ENCODE data around the gene ABCC8.
A peak's percentile ranks its signal among the peaks of the same experiment; 100 is the strongest.

Gene ABCC8

DNA sequence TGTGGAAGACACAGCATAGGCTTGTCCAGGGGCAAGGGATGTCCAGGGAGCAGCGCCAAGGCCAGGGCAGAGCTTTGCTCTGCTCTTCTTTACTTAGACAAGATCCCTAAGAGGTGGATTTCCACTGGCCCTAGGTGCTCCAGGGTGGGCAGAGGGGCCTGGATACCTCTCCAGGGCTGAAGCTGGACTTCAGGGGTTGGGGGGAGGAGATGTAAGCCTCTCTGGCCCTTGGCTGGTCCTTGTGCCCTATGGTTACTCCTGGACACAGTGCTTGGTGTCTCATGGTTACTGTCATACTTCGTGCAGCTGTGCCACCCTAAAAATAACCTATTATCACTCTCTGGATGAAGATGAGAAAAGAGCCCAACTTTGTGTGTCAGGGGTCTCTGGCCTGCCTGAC, 75.3 kb downstream of the ABCC8 start:
- no peak for DNase-seq

GRCh38 chr11:17400048-17400775, 76.4 kb downstream of the ABCC8 start:
- DNase-seq, result no peak

DNA sequence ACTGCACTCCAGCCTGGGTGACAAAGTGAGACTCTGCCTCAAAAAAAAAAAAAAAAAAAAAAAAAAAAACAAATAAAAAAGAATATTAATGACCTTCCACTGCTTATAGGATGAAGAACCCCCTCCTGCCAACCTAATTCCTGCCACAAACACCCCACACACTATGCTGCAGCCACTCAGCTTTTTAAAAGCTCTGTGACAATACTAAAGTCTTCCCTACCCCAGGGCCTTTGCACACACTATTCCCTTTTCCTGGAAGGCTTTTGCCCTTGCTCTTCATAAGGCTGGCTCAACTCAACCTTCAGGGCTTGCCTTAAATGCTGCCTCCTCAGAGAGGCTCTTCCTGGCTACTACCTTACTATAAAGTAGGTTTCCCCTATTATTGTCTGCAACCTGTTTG, 77.4 kb downstream of the ABCC8 start:
- DNase-seq, result no peak

DNA sequence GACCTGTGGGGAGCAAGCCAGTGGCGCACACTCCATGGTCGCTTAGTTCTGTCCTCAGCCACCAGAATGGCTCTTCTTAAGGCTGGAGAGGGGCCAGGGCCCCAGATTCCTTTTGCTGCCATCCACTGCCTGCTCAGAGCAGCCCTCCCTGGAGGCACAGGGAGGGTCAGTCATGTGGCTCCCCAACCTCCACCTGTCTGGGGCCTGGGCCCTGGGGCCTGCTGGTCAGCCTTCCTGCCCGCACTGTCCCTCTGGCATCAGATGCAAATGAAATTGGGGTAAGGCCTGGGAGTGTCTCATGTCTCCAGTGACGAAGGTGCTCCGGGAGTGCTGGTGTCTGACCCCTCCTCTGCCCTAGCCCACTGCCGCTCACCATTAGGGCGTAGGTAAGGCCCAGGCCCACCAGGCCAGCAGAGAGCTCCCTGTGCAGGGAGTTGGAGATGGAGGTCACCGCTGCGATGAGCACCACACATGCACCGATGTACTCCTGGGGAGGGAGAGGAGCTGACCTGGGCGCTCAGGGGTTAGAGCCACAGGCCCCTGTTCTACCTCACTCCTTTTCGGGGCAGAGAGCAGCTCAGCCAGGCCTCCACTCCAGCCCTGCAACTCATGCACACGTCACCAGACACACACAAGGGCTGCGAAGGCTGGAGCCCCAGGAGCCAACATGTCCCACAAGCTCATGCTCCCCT, 79.2 kb downstream of the ABCC8 start:
- DNase-seq, result no peak

DNA sequence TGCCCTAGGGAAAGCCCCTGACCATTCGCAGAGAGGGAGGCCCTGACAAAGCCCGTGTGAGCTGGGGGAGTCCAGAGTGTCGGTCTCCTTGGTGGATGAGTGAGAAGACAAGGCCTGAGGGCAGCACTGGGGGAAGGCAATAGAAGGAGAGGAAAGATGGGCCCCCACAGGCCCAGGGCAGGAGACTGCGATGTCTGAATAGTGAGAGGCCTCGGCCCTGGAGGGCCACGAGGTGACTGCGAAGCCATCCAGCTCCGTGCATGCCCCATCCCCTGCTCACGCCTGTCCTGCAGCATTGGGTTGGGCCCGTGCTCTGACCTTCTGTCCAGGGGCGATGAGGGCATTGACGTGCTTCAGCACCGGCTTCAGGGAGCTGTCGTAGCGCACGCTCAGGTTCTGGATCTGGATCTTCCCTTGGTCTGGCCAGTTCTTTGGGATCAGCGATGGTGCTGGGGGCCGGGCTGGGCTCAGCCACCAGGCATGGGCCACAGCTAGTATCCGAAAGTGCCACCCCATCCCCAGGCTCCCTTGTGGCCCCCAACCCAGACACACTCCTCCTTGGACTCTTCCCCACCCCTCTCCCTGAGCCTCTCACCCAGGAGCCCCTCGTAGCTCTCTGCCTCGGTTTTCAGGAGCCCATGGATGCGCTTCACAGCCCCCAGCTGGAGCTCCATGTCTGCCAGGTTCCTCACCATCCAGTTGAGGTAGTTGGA, 79.9 kb downstream of the ABCC8 start:
- no peak for DNase-seq

GRCh38 chr11:17395978-17396377, 80.7 kb downstream of the ABCC8 start:
- no peak for DNase-seq

GRCh38 chr11:17395554-17395961, 81.1 kb downstream of the ABCC8 start:
- DNase-seq, result no peak

- DNase-seq, result no peak
Observed at GRCh38 chr11:17394743-17395390, 81.8 kb downstream of the ABCC8 start.

DNA sequence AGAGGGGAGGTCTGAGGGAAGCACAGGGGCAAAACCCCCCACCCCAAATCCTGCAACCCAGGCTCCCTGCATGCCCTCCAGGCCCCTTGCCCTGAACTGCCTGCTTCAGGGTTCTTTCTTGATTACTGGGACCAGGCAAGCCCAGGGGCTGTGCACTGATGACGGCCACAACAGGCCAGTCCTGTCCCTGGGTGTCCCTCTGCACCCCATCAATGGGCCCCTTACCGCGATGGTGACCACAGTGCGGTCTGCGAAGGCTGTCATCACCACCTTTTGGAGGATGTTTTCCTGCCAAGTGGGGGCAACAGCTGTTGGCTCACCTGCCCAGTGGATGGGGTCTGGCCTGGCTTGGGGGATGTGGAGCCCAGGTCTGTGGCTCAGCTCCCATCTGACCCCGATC, 83.2 kb downstream of the ABCC8 start:
- DNase-seq, result no peak

- no peak for DNase-seq
Observed at GRCh38 chr11:17392872-17393271, 83.8 kb downstream of the ABCC8 start.

- DNase-seq, result no peak
Observed at GRCh38 chr11:17391493-17392355, 84.9 kb downstream of the ABCC8 start.

GRCh38 chr11:17389957-17390649, 86.5 kb downstream of the ABCC8 start:
- DNase-seq, result no peak

- DNase-seq, result peak; percentile 87
Observed at GRCh38 chr11:17389211-17389956, 87.3 kb downstream of the ABCC8 start.

- no peak for DNase-seq
Observed at GRCh38 chr11:17388609-17389210, 87.9 kb downstream of the ABCC8 start, which contains the start of gene KCNJ11. KCNJ11 (minus strand) TSS chr11:17388659; CDS start chr11:17388091, 568 bp downstream.

GRCh38 chr11:17387811-17388210, 88.8 kb downstream of the ABCC8 start:
- no peak for DNase-seq

GRCh38 chr11:17387254-17387653, 89.4 kb downstream of the ABCC8 start:
- DNase-seq, result no peak

- no peak for DNase-seq
Observed at GRCh38 chr11:17386331-17387084, 90.1 kb downstream of the ABCC8 start.

DNA sequence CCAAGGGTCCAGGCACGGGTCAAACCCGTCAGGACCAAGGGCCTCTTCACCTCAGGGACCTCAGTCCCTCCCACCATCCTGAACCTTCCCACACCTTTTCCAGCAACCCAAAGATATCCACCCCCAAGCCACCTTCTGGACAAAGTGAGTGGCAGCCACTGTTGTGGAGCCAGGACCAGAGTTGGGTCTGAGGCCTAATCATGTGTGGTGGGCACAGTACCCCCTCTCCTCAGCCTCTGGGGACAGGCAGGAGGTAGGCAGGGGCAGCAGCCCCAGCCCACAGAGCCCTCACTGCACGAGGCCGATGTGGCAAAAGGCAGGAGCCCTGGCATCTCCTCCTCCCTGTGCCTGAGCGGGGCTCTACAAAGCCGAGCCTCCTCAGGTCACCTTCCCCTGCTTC, 90.7 kb downstream of the ABCC8 start:
- no peak for DNase-seq

DNA sequence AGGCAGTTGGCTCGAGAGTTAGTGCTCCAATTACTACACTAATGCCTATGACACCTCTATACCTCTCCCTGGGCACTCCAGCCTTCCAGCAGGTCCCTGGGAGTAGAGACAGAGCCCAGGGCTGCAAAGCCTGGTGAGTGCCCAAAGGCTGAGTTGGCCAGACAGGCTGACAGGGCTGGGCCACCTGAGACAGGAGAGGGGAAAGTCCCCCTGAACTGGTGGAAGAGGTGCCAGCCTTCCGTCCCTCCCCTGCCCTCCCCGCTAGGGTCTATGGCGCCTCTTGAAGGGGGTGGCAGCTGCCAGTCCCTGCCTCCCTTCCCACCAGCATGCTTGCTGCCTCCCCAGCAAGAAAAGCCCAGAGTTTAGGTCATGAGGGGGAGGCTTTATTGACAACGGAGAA, 91.2 kb downstream of the ABCC8 start:
- no peak for DNase-seq

All from activated CD8-positive, alpha-beta memory T cell treated with anti-CD3 and anti-CD28 coated beads, Interleukin-2, amount 50 U/mL, for 4 hours (primary cell).